GF-D8 (cell line): ENCODE data around the gene MBD5.

Experiments
- DNase-seq: peaks from one replicate; lab custom pipeline; 2025; lab: John Stamatoyannopoulos, UW

MBD5 gene

GRCh38 chr2:148023861-148024260 is 3.0 kb downstream of the MBD5 start:
- DNase-seq = no peak

GRCh38 chr2:148026573-148026972 is 5.7 kb downstream of the MBD5 start:
- DNase-seq = no peak

- DNase-seq = no peak
Observed at GRCh38 chr2:148027822-148028221, 6.9 kb downstream of the MBD5 start.

- DNase-seq = no peak
Observed at GRCh38 chr2:148028781-148029180, 7.9 kb downstream of the MBD5 start.

GRCh38 chr2:148031152-148031551 is 10.3 kb downstream of the MBD5 start:
- no peak for DNase-seq

GRCh38 chr2:148032215-148032614 is 11.3 kb downstream of the MBD5 start:
- no peak for DNase-seq

GRCh38 chr2:148039783-148040182 is 18.9 kb downstream of the MBD5 start:
- no peak for DNase-seq

GRCh38 chr2:148042219-148042618 is 21.3 kb downstream of the MBD5 start:
- DNase-seq = no peak

GRCh38 chr2:148044322-148044721 is 23.4 kb downstream of the MBD5 start:
- DNase-seq = no peak

GRCh38 chr2:148046802-148047201 is 25.9 kb downstream of the MBD5 start:
- DNase-seq = no peak

GRCh38 chr2:148048475-148049221 is 27.8 kb downstream of the MBD5 start:
- no peak for DNase-seq

GRCh38 chr2:148049284-148049683 is 28.4 kb downstream of the MBD5 start:
- no peak for DNase-seq

- DNase-seq = no peak
Observed at GRCh38 chr2:148052687-148053086, 31.8 kb downstream of the MBD5 start.

GRCh38 chr2:148058641-148059040 is 37.8 kb downstream of the MBD5 start:
- DNase-seq = no peak

- no peak for DNase-seq
Observed at GRCh38 chr2:148063633-148064032, 42.7 kb downstream of the MBD5 start.

GRCh38 chr2:148065936-148066335 is 45.0 kb downstream of the MBD5 start:
- no peak for DNase-seq

- DNase-seq = no peak
Observed at GRCh38 chr2:148067801-148068200, 46.9 kb downstream of the MBD5 start.

GRCh38 chr2:148071351-148071750 is 50.5 kb downstream of the MBD5 start:
- DNase-seq = no peak

GRCh38 chr2:148096012-148096411 is 75.1 kb downstream of the MBD5 start:
- no peak for DNase-seq

GRCh38 chr2:148102641-148103040 is 81.8 kb downstream of the MBD5 start:
- no peak for DNase-seq

GRCh38 chr2:148103946-148104345 is 83.1 kb downstream of the MBD5 start:
- no peak for DNase-seq

- DNase-seq = no peak
Observed at GRCh38 chr2:148106331-148106730, 85.4 kb downstream of the MBD5 start.

GRCh38 chr2:148108385-148108784 is 87.5 kb downstream of the MBD5 start:
- no peak for DNase-seq

GRCh38 chr2:148110184-148110583 is 89.3 kb downstream of the MBD5 start:
- no peak for DNase-seq
